Hepatocyte (in vitro differentiated cells): ENCODE measurements around the gene USP3. TPM values are rescaled to one million over a fixed set of nuclear protein-coding genes. Genes with fewer than 3 reads are reported as not detected.

ENCODE experiments used
- polyA plus RNA-seq: library from polyadenylated mRNA; unstranded; fragments of >200 nt; fragmentation: Nextera tagmentation; extraction: Ambion mirVana; gene quantifications from 2 replicates; pipeline ENCODE4 v1.2.1, GENCODE V29; 2016
- total RNA-seq: library from RNA; depleted of rRNA; stranded (reverse); fragments of >200 nt; gene quantifications from 2 replicates; pipeline ENCODE4 v1.2.3, GENCODE V29; 2014

USP3 gene
- total and polyA plus RNA-seq, 2 experiments from 2014 or later, result 30.5 to 61.2 TPM

Other genes with a start within 250 kb of the USP3 start
- gene APH1B, start 227.0 kb upstream of the USP3 start, total RNA-seq, result 19.5 and 19.9 TPM in 2 replicates
- gene APH1B, start 227.0 kb upstream of the USP3 start, polyA plus RNA-seq, result 29.8 and 37.9 TPM in 2 replicates
- gene CA12, start 122.7 kb upstream of the USP3 start, total RNA-seq, result 9.5 and 13.8 TPM in 2 replicates
- gene CA12, start 122.7 kb upstream of the USP3 start, polyA plus RNA-seq, result 16.6 and 23.5 TPM in 2 replicates
- gene FBXL22, start 92.8 kb downstream of the USP3 start, total RNA-seq, result 0.60 and 0.76 TPM in 2 replicates
- 1.3 and 1.4 TPM in 2 replicates for gene FBXL22, start 92.8 kb downstream of the USP3 start, polyA plus RNA-seq